ENCODE results near the gene RAPSN. TPM values are rescaled to one million over a fixed set of nuclear protein-coding genes. Genes with fewer than 3 reads are reported as not detected.

RAPSN gene
- total and polyA plus RNA-seq, 2 experiments from 2014 or later: 0.17 to 0.23 TPM

GRCh38 chr11:47441421-47441820 lies 7.5 kb downstream of the RAPSN start (continued):
- no peak for TF ChIP-seq ZNF462 (CRISPR knock-in tag; IDR thresholded peaks at IDR 0.05)
- no peak for TF ChIP-seq POLR2AphosphoS5 (IDR thresholded peaks at IDR 0.05; ENCODE audit: low read depth)
- TF ChIP-seq NANOG (IDR thresholded peaks at IDR 0.05; ENCODE audit: borderline replicate concordance): no peak
- no peak for TF ChIP-seq ZNF114 (CRISPR knock-in tag; IDR thresholded peaks at IDR 0.05)
- TF ChIP-seq STAT1 (IDR thresholded peaks at IDR 0.05; ENCODE audit: unreplicated experiment): no peak
- TF ChIP-seq EZH2 (IDR thresholded peaks at IDR 0.05; ENCODE audit: low read depth, unreplicated experiment): no peak

GRCh38 chr11:47440054-47440476 lies 8.9 kb downstream of the RAPSN start:
- H3K27me3 Mint-ChIP-seq (ENCODE audit: insufficient read depth, low read depth, poor library complexity): peaks cover 2% of the 10 kb centered on the region
- no peak for ATAC-seq

More at GRCh38 chr11:47440054-47440476, 8.9 kb downstream of the RAPSN start:
- Histone ChIP-seq H3K36me3 (ENCODE audit: insufficient read depth) (no peaks in the 10 kb centered on the region), H3F3A (replicated peaks; ENCODE audit: low read depth) (no peaks in the 10 kb centered on the region), H3K4me2 (no peak overlapping the region), H3K4me1 (ENCODE audit: insufficient read depth) (no peaks in the 10 kb centered on the region), H3K79me2 (replicated peaks; ENCODE audit: insufficient read depth) (no peaks in the 10 kb centered on the region), H3K27ac (ENCODE audit: low read depth) (no peak overlapping the region), H2AFZ (no peak overlapping the region), H3K4me3 (no peak overlapping the region), H3K9me2 (ENCODE audit: insufficient read depth) (no peaks in the 10 kb centered on the region), H4K20me1 (replicated peaks; ENCODE audit: insufficient read depth) (no peaks in the 10 kb centered on the region), H3K27me3 (ENCODE audit: insufficient read depth) (no peaks in the 10 kb centered on the region)
- no peak overlapping the region for H3K4me3 Mint-ChIP-seq
- no peak overlapping the region for H3K27ac Mint-ChIP-seq
- H3K36me3 Mint-ChIP-seq (ENCODE audit: low read depth): no peaks in the 10 kb centered on the region
- no peak for DNase-seq (ENCODE audit: low spot score)
- H3K9me3 Mint-ChIP-seq: no peaks in the 10 kb centered on the region; the same call in 2 of the 3 replicates
- no peaks in the 10 kb centered on the region for H3K4me1 Mint-ChIP-seq
- no peak for TF ChIP-seq POLR2AphosphoS5 (IDR thresholded peaks at IDR 0.05; ENCODE audit: low read depth)
- no peak for TF ChIP-seq CREB1 (CRISPR knock-in tag; IDR thresholded peaks at IDR 0.05; ENCODE audit: low read depth)
- no peak for TF ChIP-seq ZNF462 (CRISPR knock-in tag; IDR thresholded peaks at IDR 0.05)
- no peak for TF ChIP-seq ZNF114 (CRISPR knock-in tag; IDR thresholded peaks at IDR 0.05)
